Stomach (tissue), 4 donors: ENCODE results near the gene PALLD.

Experiments used
- POLR2AphosphoS5 ChIP-seq, 3 donors: sonication (generic); formaldehyde crosslinking; IDR thresholded peaks; one replicate each; pipeline ENCODE4 v1.6.1; 2016; ENCODE audit warnings: antibody characterized with exemption in 3 of 3
- TF ChIP-seq, protein P1 (sequence below), 7 experiments: fragments of 450-650 bp in 4 of 7; fragments of 200-600 bp in 3 of 7; sonication (generic) in 3 of 7; IDR thresholded peaks; one replicate each; pipeline ENCODE4 v1.5.1; 2016 to 2019; ENCODE audit warnings: antibody characterized with exemption in 7 of 7, control low read depth in 2 of 7, mild to moderate bottlenecking in 1 of 7

DNA sequence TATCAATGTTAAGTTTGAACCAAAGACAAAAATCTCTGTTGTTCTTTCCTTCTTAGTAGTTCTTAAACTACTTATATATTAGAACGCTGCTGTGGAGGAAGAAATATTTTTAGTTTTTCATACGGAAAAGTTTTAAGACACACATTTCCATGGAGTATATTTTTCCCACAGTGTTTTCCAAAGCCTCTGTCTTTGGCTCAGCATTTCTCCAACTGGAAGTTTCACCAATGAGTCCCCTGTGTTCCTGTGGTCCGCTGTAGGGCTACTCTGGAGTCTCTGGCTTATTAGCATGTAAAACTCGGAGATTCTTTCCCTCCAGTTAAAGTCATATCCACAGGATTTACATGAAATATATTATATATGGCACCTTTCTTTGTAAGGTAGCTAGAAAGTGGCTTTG is 264.2 kb downstream of the PALLD start:
- TF ChIP-seq, protein P1, sequence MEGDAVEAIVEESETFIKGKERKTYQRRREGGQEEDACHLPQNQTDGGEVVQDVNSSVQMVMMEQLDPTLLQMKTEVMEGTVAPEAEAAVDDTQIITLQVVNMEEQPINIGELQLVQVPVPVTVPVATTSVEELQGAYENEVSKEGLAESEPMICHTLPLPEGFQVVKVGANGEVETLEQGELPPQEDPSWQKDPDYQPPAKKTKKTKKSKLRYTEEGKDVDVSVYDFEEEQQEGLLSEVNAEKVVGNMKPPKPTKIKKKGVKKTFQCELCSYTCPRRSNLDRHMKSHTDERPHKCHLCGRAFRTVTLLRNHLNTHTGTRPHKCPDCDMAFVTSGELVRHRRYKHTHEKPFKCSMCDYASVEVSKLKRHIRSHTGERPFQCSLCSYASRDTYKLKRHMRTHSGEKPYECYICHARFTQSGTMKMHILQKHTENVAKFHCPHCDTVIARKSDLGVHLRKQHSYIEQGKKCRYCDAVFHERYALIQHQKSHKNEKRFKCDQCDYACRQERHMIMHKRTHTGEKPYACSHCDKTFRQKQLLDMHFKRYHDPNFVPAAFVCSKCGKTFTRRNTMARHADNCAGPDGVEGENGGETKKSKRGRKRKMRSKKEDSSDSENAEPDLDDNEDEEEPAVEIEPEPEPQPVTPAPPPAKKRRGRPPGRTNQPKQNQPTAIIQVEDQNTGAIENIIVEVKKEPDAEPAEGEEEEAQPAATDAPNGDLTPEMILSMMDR (IDR thresholded peaks at IDR 0.05): no peak
- TF ChIP-seq POLR2AphosphoS5 (IDR thresholded peaks at IDR 0.05): no peak
